Measurements from ENCODE around the gene AHCYL2. TPM values are rescaled to one million over a fixed set of nuclear protein-coding genes. Genes with fewer than 3 reads are reported as not detected.

The AHCYL2 gene
- total RNA-seq, 1 experiment from 2014 or later = 17.0 TPM

- TF ChIP-seq EZH2 (IDR thresholded peaks at IDR 0.05) (no peak), JUND (IDR thresholded peaks at IDR 0.05) (no peak), CTCF (IDR thresholded peaks at IDR 0.05 in 2 of 3, conservative IDR thresholded peaks at IDR 0.05 in 1 of 3; ENCODE audit: borderline replicate concordance in 1 of 3, insufficient read depth in 1 of 3, low read depth in 2 of 3, low read length in 2 of 3) (no peak), CEBPB (IDR thresholded peaks at IDR 0.05; ENCODE audit: low read depth) (no peak), YY1 (IDR thresholded peaks at IDR 0.05; ENCODE audit: extremely low read depth, insufficient replicate concordance, low read depth, low read length) (no peak), ELF1 (IDR thresholded peaks at IDR 0.05; ENCODE audit: borderline replicate concordance, low read depth) (no peak), ZFX (IDR thresholded peaks at IDR 0.05) (no peak), CBX3 (IDR thresholded peaks at IDR 0.05; ENCODE audit: low read depth) (no peak), SP1 (IDR thresholded peaks at IDR 0.05; ENCODE audit: low read depth) (no peak), EZH2phosphoT487 (IDR thresholded peaks at IDR 0.05; ENCODE audit: borderline replicate concordance) (no peak), EGR1 (IDR thresholded peaks at IDR 0.05; ENCODE audit: low read depth) (no peak), POLR2AphosphoS5 (IDR thresholded peaks at IDR 0.05; ENCODE audit: low read depth, low read length) (no peak), ZNF274 (IDR thresholded peaks at IDR 0.05; ENCODE audit: low read depth, low read length) (no peak), SIN3A (IDR thresholded peaks at IDR 0.05; ENCODE audit: low read depth) (no peak), FOSL1 (IDR thresholded peaks at IDR 0.05; ENCODE audit: low read depth) (no peak), TCF7L2 (IDR thresholded peaks at IDR 0.05; ENCODE audit: borderline replicate concordance, extremely low read depth, insufficient read depth, insufficient read length) (no peak)
- no peaks in the 10 kb centered on the region for H3K9me3 ChIP-seq (ENCODE audit: control insufficient read depth in 1 of 2, insufficient read depth in 1 of 2, low read depth in 1 of 2, low read length in 2 of 2)
- RAD21 ChIA-PET (ENCODE audit: low non-redundant PET in 1 of 2, low total read pairs in 2 of 2, uncharacterized antibody in 2 of 2, unreplicated experiment in 2 of 2) = no interaction called here
- H3K27me3 ChIP-seq (ENCODE audit: insufficient read depth, low read length) = no peaks in the 10 kb centered on the region
- no peaks in the 10 kb centered on the region for H3K36me3 ChIP-seq (ENCODE audit: control insufficient read depth in 1 of 2, insufficient read depth in 2 of 2, low read length in 2 of 2)
- H4K20me1 ChIP-seq (ENCODE audit: insufficient read depth) = no peaks in the 10 kb centered on the region
- H3K9ac ChIP-seq (ENCODE audit: low read length) = no peak overlapping the region
- ATAC-seq = no peak
- no peak overlapping the region for H3K27ac ChIP-seq (ENCODE audit: low read depth, low read length)
- no peaks in the 10 kb centered on the region for H3K79me2 ChIP-seq (ENCODE audit: insufficient read depth, low read length)
- CTCF ChIA-PET = interaction anchor here (0.9 to 1.3 kb wide), 2 partner anchors 30 kb away, joined by 3 to 5 read pairs; no protein-coding TSS in a partner anchor
- H2AFZ ChIP-seq (ENCODE audit: low read depth, low read length, poor library complexity, severe bottlenecking) = no peak overlapping the region
- no peak for DNase-seq (ENCODE audit: low read depth, low spot score)
- POLR2A ChIA-PET = no interaction called here
- H3K9me2 ChIP-seq (ENCODE audit: insufficient read depth) = no peaks in the 10 kb centered on the region; the same call in 1 of the 2 replicates
- H3K4me2 ChIP-seq (ENCODE audit: low read length) = no peak overlapping the region
- no TSS peak for BruUV-seq (replicated peaks)
- no peak overlapping the region for H3K4me3 ChIP-seq (replicated peaks in 1 of 2; ENCODE audit: low read depth in 1 of 2, low read length in 2 of 2)
- intact Hi-C loops (cut with micrococcal nuclease) = no loop called here
- H3K4me1 ChIP-seq (ENCODE audit: control insufficient read depth in 1 of 2, insufficient read depth in 2 of 2, low read length in 2 of 2) = peaks cover 0 to 7% of the 10 kb centered on the region in 2 experiments; a peak in 1 of 4 replicates
These were observed 30.9 kb upstream of the AHCYL2 start for GRCh38 chr7:129193892-129194291.

Data from HCT116 (cell line).